ENCODE results near the gene TP53AIP1. TPM values are rescaled to one million over a fixed set of nuclear protein-coding genes. Genes with fewer than 3 reads are reported as not detected.

The TP53AIP1 gene
- total and polyA plus RNA-seq, 7 donors = 0.07 to 0.51 (median 0.08) TPM; not detected in 4

- H3K27ac ChIP-seq = no peak overlapping the region
- H3K27me3 ChIP-seq (ENCODE audit: insufficient read depth in 3 of 3, low read length in 2 of 3) = no peaks in the 10 kb centered on the region
- H3K36me3 ChIP-seq (ENCODE audit: insufficient read depth in 1 of 2, low read depth in 1 of 2) = no peaks in the 10 kb centered on the region
- intact Hi-C loops (cut with DNase I) = no loop called here
- WGBS, 3 donors = 50 to 71% (median 53%) methylated on average over 3 of the region's 3 CpGs
- TF ChIP-seq CTCF (IDR thresholded peaks at IDR 0.05) = no peak
- no peak overlapping the region for H3K4me3 ChIP-seq
- H3K9me3 ChIP-seq = no peaks in the 10 kb centered on the region
- ATAC-seq (no peak), DNase-seq (no peak)
- H3K4me1 ChIP-seq = no peaks in the 10 kb centered on the region
Observed at GRCh38 chr11:128948583-128948982, 5.9 kb upstream of the TP53AIP1 start.

- no peak for TF ChIP-seq CTCF (IDR thresholded peaks at IDR 0.05)
- intact Hi-C loops (cut with DNase I) = no loop called here
- H3K36me3 ChIP-seq (ENCODE audit: insufficient read depth in 1 of 2, low read depth in 1 of 2) = no peaks in the 10 kb centered on the region
- no peaks in the 10 kb centered on the region for H3K4me1 ChIP-seq
- no peak overlapping the region for H3K4me3 ChIP-seq
- H3K9me3 ChIP-seq = no peaks in the 10 kb centered on the region
- DNase-seq (no peak), ATAC-seq (no peak)
- no peak overlapping the region for H3K27ac ChIP-seq
- H3K27me3 ChIP-seq (ENCODE audit: insufficient read depth in 3 of 3, low read length in 2 of 3) = peaks cover 0 to 3% (median 0%) of the 10 kb centered on the region in 3 donors
- WGBS, 3 donors = 80 to 90% (median 84%) methylated on average over 2 of the region's 2 CpGs
Observed at GRCh38 chr11:128947773-128948172, 5.1 kb upstream of the TP53AIP1 start.

GRCh38 chr11:128946648-128947047 lies 4.0 kb upstream of the TP53AIP1 start:
- ATAC-seq = no peak
- WGBS, 3 donors = 96 to 100% (median 98%) methylated on average over 2 of the region's 2 CpGs
- intact Hi-C loops (cut with DNase I) = no loop called here
- Histone ChIP-seq H3K27me3 (ENCODE audit: insufficient read depth in 3 of 3, low read length in 2 of 3) (peaks cover 0 to 7% (median 0%) of the 10 kb centered on the region in 3 donors), H3K4me1 (no peaks in the 10 kb centered on the region), H3K9me3 (no peaks in the 10 kb centered on the region), H3K27ac (no peak overlapping the region), H3K36me3 (ENCODE audit: insufficient read depth in 1 of 2, low read depth in 1 of 2) (no peaks in the 10 kb centered on the region), H3K4me3 (no peak overlapping the region)
- no peak for TF ChIP-seq CTCF (IDR thresholded peaks at IDR 0.05)
- DNase-seq = no peak

GRCh38 chr11:128943428-128943976 lies 831 bp upstream of the TP53AIP1 start:
- Histone ChIP-seq H3K36me3 (ENCODE audit: insufficient read depth in 1 of 2, low read depth in 1 of 2) (no peaks in the 10 kb centered on the region), H3K4me3 (no peak overlapping the region), H3K4me1 (no peaks in the 10 kb centered on the region), H3K9me3 (no peaks in the 10 kb centered on the region), H3K27me3 (ENCODE audit: insufficient read depth in 3 of 3, low read length in 2 of 3) (peaks cover 0 to 30% (median 1%) of the 10 kb centered on the region in 3 donors), H3K27ac (no peak overlapping the region)
- DNase-seq (no peak), ATAC-seq (no peak)
- intact Hi-C loops (cut with DNase I) = no loop called here
- WGBS, 3 donors = 71 to 74% (median 73%) methylated on average over 16 of the region's 16 CpGs
- no peak for TF ChIP-seq CTCF (IDR thresholded peaks at IDR 0.05)

- Histone ChIP-seq H3K4me3 (no peak overlapping the region), H3K36me3 (ENCODE audit: insufficient read depth in 1 of 2, low read depth in 1 of 2) (no peaks in the 10 kb centered on the region), H3K27me3 (ENCODE audit: insufficient read depth in 3 of 3, low read length in 2 of 3) (peaks cover 0 to 30% (median 1%) of the 10 kb centered on the region in 3 donors), H3K27ac (no peak overlapping the region), H3K4me1 (no peaks in the 10 kb centered on the region), H3K9me3 (no peaks in the 10 kb centered on the region)
- DNase-seq (no peak), ATAC-seq (no peak)
- WGBS, 3 donors = 96% methylated on average over 13 of the region's 13 CpGs
- intact Hi-C loops (cut with DNase I) = no loop called here
- no peak for TF ChIP-seq CTCF (IDR thresholded peaks at IDR 0.05)
Observed at GRCh38 chr11:128942272-128942612, 429 bp downstream of the TP53AIP1 start.
